ENCODE results near the gene STAP1.

GRCh38 chr4:67624939-67625338 lies 66.4 kb downstream of the STAP1 start:
- TF ChIP-seq CTCF (IDR thresholded peaks at IDR 0.05): no peak
- TF ChIP-seq EP300 (IDR thresholded peaks at IDR 0.05; ENCODE audit: low read depth): no peak
- no peak for TF ChIP-seq POLR2A (IDR thresholded peaks at IDR 0.05)
